ENCODE measurements around the gene UFM1.

- no peak for TF ChIP-seq GATA2 (IDR thresholded peaks at IDR 0.05; ENCODE audit: low read depth, low read length)
- TF ChIP-seq GATA3 (IDR thresholded peaks at IDR 0.05; ENCODE audit: low read depth, low read length) = no peak
Measured at GRCh38 chr13:38409771-38410170, 60.1 kb downstream of the UFM1 start.

Measured in SH-SY5Y (cell line).